HG03159 (cell line): ENCODE data around the gene KDM4B.

ENCODE experiments used
- ATAC-seq: cut with Tn5 transposase; IDR thresholded peaks from one replicate; pipeline ENCODE4 v1.9.1; 2021; ENCODE audit warnings: mild to moderate bottlenecking, moderate library complexity; ENCODE audit not compliant: unreplicated experiment

Gene KDM4B

GRCh38 chr19:5086230-5086629 lies 117.3 kb downstream of the KDM4B start:
- ATAC-seq = no peak

DNA sequence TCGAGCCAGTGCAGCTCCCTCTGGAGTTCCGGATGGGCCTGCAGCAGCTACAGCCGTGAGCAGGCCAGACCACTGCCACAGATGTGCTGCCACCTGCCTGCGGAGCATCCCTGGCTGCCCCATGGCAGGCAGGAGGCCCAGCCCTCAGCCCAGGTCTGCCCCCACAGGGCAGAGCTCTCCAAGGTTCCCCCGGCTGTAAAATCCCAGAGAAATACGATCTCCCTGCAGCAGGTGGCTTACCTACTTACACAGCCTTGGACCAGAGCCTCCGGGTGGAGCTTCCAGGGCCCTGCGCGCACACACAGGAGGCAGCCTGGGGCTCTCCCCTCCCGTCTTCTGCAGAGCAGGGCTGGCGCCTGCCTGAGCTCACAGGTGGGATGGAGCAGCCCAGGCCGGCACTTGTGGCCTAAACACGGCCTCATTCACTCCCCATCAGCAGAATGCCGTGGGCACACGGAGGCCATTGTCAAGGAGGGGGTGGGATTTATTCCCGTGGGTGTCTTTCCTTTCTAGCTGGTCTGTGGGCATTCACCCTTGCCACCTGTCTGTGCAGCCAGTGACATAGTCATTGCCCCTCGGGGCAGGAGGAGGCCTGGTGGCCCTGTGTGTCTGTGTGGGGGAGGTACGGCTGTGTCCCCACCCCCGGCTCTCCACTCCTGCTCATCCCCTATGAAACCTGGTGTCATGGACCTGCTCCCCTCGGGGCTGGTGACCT lies 118.0 kb downstream of the KDM4B start:
- ATAC-seq = no peak

GRCh38 chr19:5089283-5089682 lies 120.4 kb downstream of the KDM4B start:
- ATAC-seq = no peak

DNA sequence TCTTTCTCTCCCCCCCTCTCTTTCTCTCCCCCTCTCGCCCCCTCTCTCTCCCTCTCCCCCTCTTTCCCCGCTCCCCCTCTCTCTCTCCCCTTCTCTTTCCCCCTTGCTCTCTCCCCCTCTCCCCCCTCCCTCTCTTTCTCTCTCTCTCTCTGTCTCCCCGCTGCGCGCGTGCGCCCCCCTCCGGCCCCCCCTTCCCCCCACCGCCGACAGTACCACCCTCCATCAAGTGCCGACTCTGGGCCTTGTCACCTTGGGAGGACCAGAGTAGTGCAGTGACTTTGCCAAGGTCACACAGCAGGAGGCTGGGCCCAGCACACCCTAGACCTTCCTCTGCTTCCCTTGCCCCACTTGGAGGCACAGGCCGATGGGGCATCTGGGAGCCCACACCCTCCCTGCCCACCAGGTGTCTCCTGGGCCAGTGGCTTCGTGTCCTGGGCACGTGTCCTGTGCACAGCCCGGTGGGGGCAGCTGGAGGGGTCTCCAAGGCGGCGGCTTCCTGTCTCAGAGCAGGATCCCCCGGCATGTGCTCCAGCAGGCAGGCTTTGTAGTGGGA lies 121.6 kb downstream of the KDM4B start:
- no peak for ATAC-seq

- no peak for ATAC-seq
Observed at GRCh38 chr19:5091018-5091683, 122.2 kb downstream of the KDM4B start.

DNA sequence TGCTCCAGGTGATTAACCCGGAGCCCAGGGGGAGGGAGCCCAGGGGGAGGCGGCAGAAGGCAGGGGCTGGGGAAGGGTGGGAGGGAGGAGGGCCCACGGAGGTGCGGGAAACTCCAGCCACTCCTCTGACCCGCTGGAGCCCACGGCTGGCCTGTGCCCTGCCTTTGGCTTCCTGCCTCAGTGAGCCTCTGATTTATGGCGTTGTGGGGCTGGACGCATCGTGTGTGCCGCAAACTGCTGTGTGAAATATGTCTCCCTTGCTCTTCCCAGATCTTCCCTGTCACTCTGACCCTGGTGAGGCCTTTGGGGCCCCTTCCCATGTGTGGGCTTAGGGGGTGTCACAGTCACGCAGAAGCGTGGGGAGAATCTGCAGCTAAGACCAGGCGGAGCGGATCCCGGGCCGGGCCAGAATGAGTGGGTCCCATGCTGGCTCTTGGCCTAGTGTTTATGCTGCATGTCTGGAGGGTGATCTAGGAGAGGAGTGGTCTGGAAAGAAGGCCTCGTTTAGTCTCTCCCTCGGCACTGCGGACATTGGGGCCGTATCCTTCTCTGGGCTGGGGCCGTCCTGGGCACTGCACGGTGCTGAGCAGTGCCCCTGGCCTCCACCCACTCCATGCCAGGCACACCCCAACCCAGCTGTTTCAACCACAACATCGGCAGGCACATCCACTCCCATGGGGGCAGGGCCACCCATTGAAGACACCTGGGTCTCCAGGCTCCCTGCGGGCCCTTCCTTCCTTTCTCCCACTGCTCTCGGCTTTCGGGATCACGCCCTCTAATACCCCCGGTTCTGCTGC lies 123.0 kb downstream of the KDM4B start:
- no peak for ATAC-seq

DNA sequence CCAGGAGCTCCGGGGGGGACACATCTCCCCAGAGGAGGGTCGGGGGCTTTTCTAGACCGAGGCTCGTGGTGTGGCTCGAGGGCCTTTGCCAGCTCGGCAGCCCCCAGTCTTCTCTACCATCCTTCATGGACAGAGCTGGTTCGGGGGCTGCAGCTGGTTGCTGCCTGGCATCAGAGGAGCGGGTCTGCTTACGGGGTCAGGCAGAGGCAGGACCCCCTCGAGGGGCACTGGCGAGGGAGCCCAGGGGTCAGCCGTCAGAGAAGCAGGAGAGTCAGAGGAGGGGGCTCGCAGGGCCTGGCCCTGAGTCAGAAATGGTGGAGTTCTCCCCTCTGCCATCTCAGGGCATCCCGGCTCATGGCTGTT lies 123.5 kb downstream of the KDM4B start:
- no peak for ATAC-seq

DNA sequence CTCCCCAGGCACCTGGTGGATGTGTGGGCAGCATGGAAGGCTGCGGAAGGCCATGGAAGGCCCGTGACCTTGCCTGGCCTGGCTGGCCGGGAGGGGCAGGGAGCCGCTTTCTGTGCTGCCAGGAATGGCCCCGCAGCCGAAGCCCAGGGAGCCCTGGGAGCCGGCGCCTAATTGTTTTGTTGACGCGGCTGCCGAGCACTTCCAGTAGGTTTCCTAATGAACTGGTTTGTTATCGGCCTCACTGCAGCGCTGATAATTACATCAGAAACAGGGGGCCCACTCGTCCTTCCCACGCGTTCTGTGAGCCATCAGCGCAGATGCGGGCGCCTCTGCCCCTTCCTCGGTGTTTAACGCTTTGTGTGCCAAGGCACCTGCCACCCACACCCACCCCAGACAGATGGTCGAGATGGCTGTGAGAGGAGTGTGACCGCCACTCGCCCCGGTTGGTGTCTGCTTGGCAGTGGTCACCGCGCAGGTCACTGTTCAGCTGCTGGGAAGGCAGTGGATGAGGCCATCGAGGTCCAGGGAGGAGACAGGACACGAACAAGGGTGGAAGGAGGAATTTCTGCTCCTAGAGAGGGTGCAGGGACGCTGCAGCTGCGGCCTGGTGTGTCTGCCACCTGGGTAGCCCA lies 124.5 kb downstream of the KDM4B start:
- ATAC-seq = no peak

DNA sequence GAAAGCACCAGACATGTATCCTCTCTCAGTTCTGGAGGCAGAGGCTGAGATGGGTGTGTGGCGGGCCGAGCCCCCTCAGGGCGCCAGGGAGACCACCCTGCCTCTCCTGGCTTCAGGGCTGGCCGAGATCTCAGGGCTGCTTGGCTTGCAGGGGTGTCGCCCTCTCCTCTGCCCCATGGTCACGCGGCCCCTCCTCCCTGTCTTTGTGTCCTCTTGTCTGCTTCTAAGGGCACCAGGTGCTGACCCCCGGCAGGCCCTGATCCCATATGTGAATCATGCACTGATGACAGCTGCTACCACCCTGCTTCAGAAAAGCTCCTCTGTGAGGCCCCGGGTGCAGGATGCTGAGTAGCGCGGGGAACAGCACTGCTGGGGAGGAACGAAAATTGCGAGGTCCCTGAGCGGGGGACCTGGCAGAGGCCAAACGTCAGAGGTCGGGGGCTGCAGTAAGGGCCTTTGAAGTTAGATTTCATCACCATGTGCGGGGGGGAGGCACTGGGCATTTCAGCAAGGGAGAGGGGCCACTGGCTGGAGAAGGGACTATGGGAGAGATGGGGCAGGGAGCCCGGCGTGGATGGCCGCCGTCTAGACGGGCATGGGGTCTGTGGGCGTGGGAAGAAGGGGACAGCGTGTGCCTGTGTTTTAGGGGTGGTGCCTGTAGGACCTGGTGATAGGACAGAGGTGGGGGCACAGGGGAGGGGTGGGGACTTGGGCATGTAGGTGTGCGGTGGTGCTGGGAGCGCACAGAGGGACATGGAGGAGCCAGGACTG lies 125.2 kb downstream of the KDM4B start:
- ATAC-seq = no peak

- ATAC-seq = no peak
Observed at GRCh38 chr19:5094768-5095567, 126.1 kb downstream of the KDM4B start.

DNA sequence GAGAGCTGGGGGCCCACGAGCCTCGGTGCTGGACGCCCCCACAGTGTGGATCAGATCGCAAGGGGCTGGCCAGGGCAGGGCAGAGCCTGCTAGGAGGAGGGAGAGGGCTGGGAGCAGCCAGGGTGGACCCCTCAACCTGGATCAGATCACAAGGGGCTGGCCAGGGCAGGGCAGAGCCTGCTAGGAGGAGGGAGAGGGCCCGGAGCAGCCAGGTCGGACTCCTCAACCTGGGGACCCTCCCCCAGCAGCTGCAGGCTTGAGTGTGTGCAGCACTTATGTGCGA lies 126.6 kb downstream of the KDM4B start:
- no peak for ATAC-seq

GRCh38 chr19:5096536-5096935 lies 127.6 kb downstream of the KDM4B start:
- no peak for ATAC-seq

- no peak for ATAC-seq
Observed at GRCh38 chr19:5097331-5097930, 128.5 kb downstream of the KDM4B start.

DNA sequence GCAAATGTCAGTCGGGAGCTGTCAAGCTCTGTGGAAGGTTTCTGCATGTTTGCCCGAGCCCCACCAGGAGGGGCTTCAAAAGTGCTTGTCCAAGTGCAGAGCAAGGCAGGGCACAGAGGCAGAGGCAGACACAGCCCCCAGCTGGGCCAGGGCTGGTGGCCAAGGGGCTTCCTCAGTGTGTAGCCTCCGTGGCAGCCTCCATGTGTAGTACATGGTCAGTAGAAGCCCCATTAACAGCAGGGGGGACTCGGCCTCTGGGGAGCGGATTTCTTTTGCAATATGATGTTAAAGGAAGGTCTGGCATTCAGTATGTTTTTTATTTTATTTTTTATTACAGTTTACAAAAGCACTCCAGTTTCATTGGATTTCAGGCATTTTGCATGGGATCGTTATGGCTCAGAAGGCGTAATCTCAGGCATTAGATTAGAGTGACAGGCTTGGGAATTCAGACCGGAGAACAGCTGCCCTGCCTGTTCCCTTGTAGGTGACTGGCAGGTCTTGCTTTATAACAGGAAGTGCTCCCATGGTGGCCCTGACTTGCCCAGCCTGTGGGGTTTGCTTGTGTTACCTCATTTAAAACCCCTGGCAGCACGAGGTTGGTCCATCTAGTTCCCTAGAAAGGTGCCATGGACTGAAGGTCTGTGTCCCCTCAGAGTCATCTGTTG lies 129.2 kb downstream of the KDM4B start:
- ATAC-seq = no peak

- no peak for ATAC-seq
Observed at GRCh38 chr19:5098646-5099045, 129.7 kb downstream of the KDM4B start.

- no peak for ATAC-seq
Observed at GRCh38 chr19:5099701-5100221, 130.8 kb downstream of the KDM4B start.

GRCh38 chr19:5101871-5102270 lies 133.0 kb downstream of the KDM4B start:
- ATAC-seq = no peak

DNA sequence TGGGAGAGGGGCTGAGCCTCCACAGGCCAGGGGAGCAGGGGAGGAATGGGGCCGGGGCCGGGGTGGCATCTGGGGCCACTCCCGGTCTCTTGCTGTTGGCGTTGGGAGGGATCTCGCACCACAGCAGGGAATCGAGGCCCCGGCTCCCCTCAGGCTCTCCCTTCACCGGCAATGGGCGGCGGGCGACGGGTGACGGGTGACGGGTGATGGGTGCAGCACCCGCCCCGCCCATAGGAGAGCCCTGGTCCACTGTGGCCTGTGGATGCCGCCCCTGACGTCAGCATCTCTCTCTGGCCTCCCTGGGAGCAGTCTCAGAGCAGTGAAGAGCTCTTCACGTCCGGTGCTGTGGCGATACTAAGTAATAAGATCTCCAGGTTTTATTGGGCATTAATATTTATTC lies 133.6 kb downstream of the KDM4B start:
- no peak for ATAC-seq
